Activated CD8-positive, alpha-beta T cell treated with anti-CD3 and anti-CD28 coated beads for 36 hours (primary cell): Measurements from ENCODE around the gene PGPEP1. TPM values are rescaled to one million over a fixed set of nuclear protein-coding genes. Genes with fewer than 3 reads are reported as not detected.
"Not testable (repeated sequence)": the region's sequence is repeated elsewhere in the genome, so short reads cannot be mapped to it uniquely, and the experiment has no call there.

ENCODE experiments used
- ATAC-seq: fragments of 200-7000 bp; cut with Tn5 transposase; one replicate; pipeline ENCODE4 v1.10.0; 2021; ENCODE audit warnings: mild to moderate bottlenecking, moderate library complexity
- CTCF ChIA-PET: fragments of 350-600 bp; sonication (Branson Sonifier 250); formaldehyde crosslinking; loops from one replicate; lab custom pipeline; 2021; ENCODE audit warnings: antibody characterized with exemption; lab: Charles Lee
- POLR2A ChIA-PET: fragments of 350-600 bp; sonication (Branson Sonifier 250); formaldehyde crosslinking; loops from one replicate; lab custom pipeline; 2021; ENCODE audit warnings: antibody characterized with exemption; lab: Charles Lee
- DNase-seq: peaks from one replicate; pipeline ENCODE4 v3.0.0-alpha.2; 2020
- H3K27ac Mint-ChIP-seq: one replicate; pipeline ENCODE4 v1.8.0; 2021; ENCODE audit warnings: mild to moderate bottlenecking, mixed read lengths
- H3K27me3 Mint-ChIP-seq: one replicate; pipeline ENCODE4 v1.8.0; 2021; ENCODE audit warnings: mixed read lengths
- H3K36me3 Mint-ChIP-seq: one replicate; pipeline ENCODE4 v1.8.0; 2021; ENCODE audit warnings: low read depth, mixed read lengths
- H3K4me1 Mint-ChIP-seq: one replicate; pipeline ENCODE4 v1.8.0; 2021; ENCODE audit warnings: low read depth, mixed read lengths
- H3K4me3 Mint-ChIP-seq: one replicate; pipeline ENCODE4 v1.8.0; 2021; ENCODE audit warnings: mild to moderate bottlenecking, moderate library complexity, mixed read lengths
- H3K9me3 Mint-ChIP-seq: one replicate; pipeline ENCODE4 v1.8.0; 2021; ENCODE audit warnings: mixed read lengths
- intact Hi-C: fragments of 100-400 bp; cut with micrococcal nuclease; formaldehyde crosslinking; loops from one replicate; pipeline ENCODE4 v1.10.0; 2022
- total RNA-seq, 2 experiments: library from RNA; stranded (reverse); gene quantifications; one replicate each; pipeline ENCODE4 v1.2.3, GENCODE V29; 2021
- TF ChIP-seq, protein P1 (sequence below): fragments of 200-600 bp; IDR thresholded peaks from one replicate; pipeline ENCODE4 v1.8.0; 2022; ENCODE audit warnings: antibody characterized with exemption, mild to moderate bottlenecking

Gene PGPEP1
- total RNA-seq, 2 experiments from 2014 or later, result 21.7 to 23.9 TPM

DNA sequence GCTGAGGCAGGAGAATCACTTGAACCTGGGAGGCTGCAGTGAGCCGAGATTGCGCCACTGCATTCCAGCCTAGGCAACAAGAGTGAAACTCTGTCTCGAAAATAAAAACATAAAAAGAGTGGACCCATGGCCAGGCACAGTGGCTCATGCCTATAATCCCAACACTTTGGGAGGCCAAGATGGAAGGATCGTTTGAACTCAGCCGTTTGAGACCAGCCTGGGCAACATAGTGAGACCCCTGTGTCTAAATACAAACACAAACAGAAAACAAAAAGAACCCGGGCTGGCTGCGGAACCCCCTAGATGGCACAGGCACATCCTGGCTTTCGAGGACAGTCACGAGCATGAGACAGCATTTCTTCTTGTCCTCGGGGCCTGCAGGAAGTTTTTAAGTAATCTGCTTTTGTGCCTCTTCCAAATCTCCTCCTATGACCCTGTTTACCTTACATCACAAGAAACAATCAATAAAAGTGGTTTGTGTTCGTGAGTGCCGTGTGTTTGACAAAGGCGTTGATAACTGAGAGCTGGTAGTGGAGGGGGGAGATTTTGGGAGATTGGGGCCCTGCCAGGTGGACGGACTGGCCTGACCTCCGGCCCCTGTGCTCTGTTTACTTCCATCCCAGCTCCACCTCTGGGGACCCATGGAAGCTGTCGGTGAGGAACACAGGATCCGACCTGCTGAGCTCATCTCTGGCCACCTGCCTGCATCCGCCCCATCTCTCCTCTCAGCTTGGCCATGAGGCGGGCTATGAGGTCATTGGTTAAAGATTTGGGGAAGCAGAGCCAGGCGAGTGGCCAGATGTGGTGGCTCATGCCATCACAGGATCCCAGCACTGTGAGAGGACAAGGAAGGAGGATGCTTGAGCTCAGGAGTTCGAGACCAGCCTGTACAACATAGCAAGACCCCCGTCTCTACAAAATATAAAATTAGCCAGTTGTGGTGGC is 39.7 kb downstream of the PGPEP1 start:
- H3K4me3 Mint-ChIP-seq, result no peak overlapping the region
- TF ChIP-seq, protein P1, sequence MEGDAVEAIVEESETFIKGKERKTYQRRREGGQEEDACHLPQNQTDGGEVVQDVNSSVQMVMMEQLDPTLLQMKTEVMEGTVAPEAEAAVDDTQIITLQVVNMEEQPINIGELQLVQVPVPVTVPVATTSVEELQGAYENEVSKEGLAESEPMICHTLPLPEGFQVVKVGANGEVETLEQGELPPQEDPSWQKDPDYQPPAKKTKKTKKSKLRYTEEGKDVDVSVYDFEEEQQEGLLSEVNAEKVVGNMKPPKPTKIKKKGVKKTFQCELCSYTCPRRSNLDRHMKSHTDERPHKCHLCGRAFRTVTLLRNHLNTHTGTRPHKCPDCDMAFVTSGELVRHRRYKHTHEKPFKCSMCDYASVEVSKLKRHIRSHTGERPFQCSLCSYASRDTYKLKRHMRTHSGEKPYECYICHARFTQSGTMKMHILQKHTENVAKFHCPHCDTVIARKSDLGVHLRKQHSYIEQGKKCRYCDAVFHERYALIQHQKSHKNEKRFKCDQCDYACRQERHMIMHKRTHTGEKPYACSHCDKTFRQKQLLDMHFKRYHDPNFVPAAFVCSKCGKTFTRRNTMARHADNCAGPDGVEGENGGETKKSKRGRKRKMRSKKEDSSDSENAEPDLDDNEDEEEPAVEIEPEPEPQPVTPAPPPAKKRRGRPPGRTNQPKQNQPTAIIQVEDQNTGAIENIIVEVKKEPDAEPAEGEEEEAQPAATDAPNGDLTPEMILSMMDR, result no peak
- H3K4me1 Mint-ChIP-seq, result no peaks in the 10 kb centered on the region
- no peak overlapping the region for H3K27ac Mint-ChIP-seq
- intact Hi-C loops, result no loop called here
- H3K36me3 Mint-ChIP-seq, result no peaks in the 10 kb centered on the region
- ChIA-PET CTCF (interaction anchor here (0.8 to 3.1 kb wide), 4 partner anchors 9 to 170 kb away, joined by 3 to 15 read pairs (median 4); no protein-coding TSS in a partner anchor), POLR2A (interaction anchor here (1.7 kb wide), 1 partner anchor 39 kb away, joined by 3 read pairs; the partner anchor contains the start of gene PGPEP1)
- DNase-seq (no peak), ATAC-seq (no peak)
- H3K9me3 Mint-ChIP-seq, result no peaks in the 10 kb centered on the region
- peaks cover 9% of the 10 kb centered on the region for H3K27me3 Mint-ChIP-seq

DNA sequence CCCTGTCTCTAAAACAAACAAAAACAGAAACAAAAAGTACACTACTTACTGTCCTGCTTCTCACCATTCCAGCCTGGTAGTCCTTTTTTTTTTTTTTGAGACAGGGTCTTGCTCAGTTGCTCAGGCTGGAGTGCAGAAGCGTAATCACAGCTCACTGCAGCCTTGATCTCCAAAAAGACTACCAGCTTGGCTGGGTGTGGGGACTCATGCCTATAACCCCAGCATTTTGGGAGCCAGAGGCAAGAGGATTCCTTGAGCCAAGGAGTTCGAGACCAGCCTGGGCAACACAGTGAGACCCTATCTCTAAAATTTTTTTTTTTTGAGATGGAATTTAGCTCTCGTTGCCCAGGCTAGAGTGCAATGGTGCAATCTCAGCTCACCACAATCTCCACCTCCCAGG is 40.4 kb downstream of the PGPEP1 start:
- DNase-seq, result no peak
- peaks cover 16% of the 10 kb centered on the region for H3K27me3 Mint-ChIP-seq
- ChIA-PET CTCF (interaction anchor here (0.9 to 3.1 kb wide), 4 partner anchors 8 to 171 kb away, joined by 3 to 15 read pairs (median 5); no protein-coding TSS in a partner anchor), POLR2A (interaction anchor here (1.7 kb wide), 1 partner anchor 40 kb away, joined by 3 read pairs; the partner anchor contains the start of gene PGPEP1)
- no peak overlapping the region for H3K4me3 Mint-ChIP-seq
- H3K4me1 Mint-ChIP-seq, result no peaks in the 10 kb centered on the region
- no peak for ATAC-seq
- H3K9me3 Mint-ChIP-seq, result no peaks in the 10 kb centered on the region
- TF ChIP-seq, protein P1, result no peak
- no peaks in the 10 kb centered on the region for H3K36me3 Mint-ChIP-seq
- intact Hi-C loops, result no loop called here
- no peak overlapping the region for H3K27ac Mint-ChIP-seq

DNA sequence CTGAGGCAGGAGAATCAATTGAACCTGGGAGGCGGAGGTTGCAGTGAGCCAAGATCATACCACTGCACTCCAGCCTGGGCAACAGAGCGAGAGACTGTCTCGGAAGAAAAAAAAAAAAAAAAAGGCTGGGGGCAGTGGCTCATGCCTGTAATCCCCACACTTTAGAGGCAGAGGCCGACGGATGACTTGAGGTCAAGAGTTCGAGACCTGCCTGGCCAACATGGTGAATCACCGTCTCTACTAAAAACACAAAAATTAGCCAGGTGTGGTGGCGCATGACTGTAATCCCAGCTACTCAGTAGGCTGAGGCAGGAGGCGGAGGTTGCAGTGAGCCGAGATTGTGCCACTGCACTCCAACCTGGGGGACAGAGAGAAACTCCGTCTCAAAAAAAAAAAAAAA is 43.2 kb downstream of the PGPEP1 start:
- not testable (repeated sequence) for H3K4me1 Mint-ChIP-seq
- CTCF ChIA-PET, result interaction anchor here (0.9 to 1.9 kb wide), 2 partner anchors 104 to 106 kb away, joined by 3 to 6 read pairs; no protein-coding TSS in a partner anchor

DNA sequence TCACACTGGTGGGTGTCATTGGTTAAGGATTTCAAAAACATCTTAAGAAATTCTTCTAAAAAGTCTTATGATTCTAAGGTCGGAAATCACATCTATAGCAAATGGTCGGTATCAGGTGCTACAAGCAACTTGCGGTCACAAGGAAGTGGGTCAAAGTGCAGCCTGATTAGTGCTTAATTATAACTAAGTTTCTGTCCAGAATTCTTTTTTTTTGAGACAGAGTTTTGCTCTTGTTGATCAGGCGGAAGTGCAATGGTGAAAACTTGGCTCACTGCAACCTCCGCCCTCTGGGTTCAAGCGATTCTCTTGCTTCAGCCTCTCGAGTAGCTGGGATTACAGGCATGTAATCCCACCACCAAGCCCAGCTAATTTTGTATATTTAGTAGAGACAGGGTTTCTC is 44.4 kb downstream of the PGPEP1 start:
- no peaks in the 10 kb centered on the region for H3K9me3 Mint-ChIP-seq
- H3K4me3 Mint-ChIP-seq, result no peak overlapping the region
- H3K4me1 Mint-ChIP-seq, result peaks cover 6% of the 10 kb centered on the region
- ChIA-PET POLR2A (no interaction called here), CTCF (interaction anchor here (1.1 to 6.1 kb wide), 2 partner anchors 24 to 54 kb away, joined by 6 to 90 read pairs; no protein-coding TSS in a partner anchor)
- peaks cover 38% of the 10 kb centered on the region for H3K27me3 Mint-ChIP-seq
- ATAC-seq (no peak), DNase-seq (no peak)
- intact Hi-C loops, result no loop called here
- H3K36me3 Mint-ChIP-seq, result no peaks in the 10 kb centered on the region
- TF ChIP-seq, protein P1, result no peak
- no peak overlapping the region for H3K27ac Mint-ChIP-seq

More for the DNA sequence above, 43.2 kb downstream of the PGPEP1 start:
- POLR2A ChIA-PET, H3K27ac Mint-ChIP-seq, H3K36me3 Mint-ChIP-seq, H3K9me3 Mint-ChIP-seq, intact Hi-C loops, DNase-seq, H3K4me3 Mint-ChIP-seq, ATAC-seq: not testable (repeated sequence)
- peaks cover 37% of the 10 kb centered on the region for H3K27me3 Mint-ChIP-seq

DNA sequence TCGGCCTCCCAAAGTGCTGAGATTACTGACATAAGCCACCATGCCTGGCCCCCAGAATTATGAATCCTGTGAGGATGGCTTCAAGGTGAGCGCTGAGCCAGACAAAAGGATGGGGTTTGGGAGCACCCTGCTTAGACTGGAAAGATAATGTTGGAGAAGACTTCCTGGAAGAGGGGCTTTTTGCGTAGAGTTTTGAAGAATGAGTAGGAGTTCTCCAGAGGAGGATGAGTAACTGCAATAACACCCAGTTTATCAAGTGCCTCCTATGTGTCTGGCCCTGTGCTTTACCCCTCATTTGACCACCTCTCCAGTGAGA is 44.9 kb downstream of the PGPEP1 start:
- DNase-seq (no peak), ATAC-seq (no peak)
- H3K27me3 Mint-ChIP-seq, result peaks cover 38% of the 10 kb centered on the region
- no peaks in the 10 kb centered on the region for H3K9me3 Mint-ChIP-seq
- H3K4me1 Mint-ChIP-seq, result peaks cover 6% of the 10 kb centered on the region
- intact Hi-C loops, result no loop called here
- no peak overlapping the region for H3K4me3 Mint-ChIP-seq
- no peak overlapping the region for H3K27ac Mint-ChIP-seq
- ChIA-PET CTCF (interaction anchor here (0.5 to 6.7 kb wide), 8 partner anchors 9 to 55 kb away, joined by 3 to 181 read pairs (median 4); partner anchors contain the start of gene SSBP4), POLR2A (no interaction called here)
- H3K36me3 Mint-ChIP-seq, result no peaks in the 10 kb centered on the region
- TF ChIP-seq, protein P1, result no peak
